HL-60 (cell line): Measurements from ENCODE around the gene PHLPP1.

Source experiments
- DNase-seq, 2 experiments: peaks; one replicate each; pipeline ENCODE4 v3.0.0-alpha.2; 2010 to 2020; ENCODE audit warnings: low read depth in 1 of 2, low spot score in 1 of 2
- H3K27ac ChIP-seq: fragments of 250-450 bp; sonication (Bioruptor Pico); replicated peaks from 2 replicates; pipeline ENCODE4 v1.5.1; 2020; ENCODE audit warnings: mild to moderate bottlenecking, moderate library complexity
- H3K27me3 ChIP-seq: fragments of 250-450 bp; sonication (Bioruptor Pico); 2 replicates; pipeline ENCODE4 v1.5.1; 2021; ENCODE audit warnings: mild to moderate bottlenecking, moderate library complexity; ENCODE audit not compliant: insufficient read depth, poor library complexity, severe bottlenecking
- H3K4me3 ChIP-seq: replicated peaks from 2 replicates; pipeline ENCODE4 v1.5.1; 2011; ENCODE audit warnings: mild to moderate bottlenecking, control low read depth, low read length; ENCODE audit not compliant: insufficient read depth
- CTCF ChIP-seq: IDR thresholded peaks from one replicate; pipeline ENCODE4 v1.5.1; 2011; ENCODE audit warnings: low read length, control low read depth, inconsistent platforms; ENCODE audit not compliant: insufficient read depth
- GABPA ChIP-seq: IDR thresholded peaks from 2 replicates; pipeline ENCODE4 v1.6.1; 2012; ENCODE audit warnings: low read depth
- POLR2AphosphoS5 ChIP-seq: IDR thresholded peaks from 2 replicates; pipeline ENCODE4 v1.6.1; 2012; ENCODE audit warnings: low read depth
- REST ChIP-seq: IDR thresholded peaks from 2 replicates; pipeline ENCODE4 v1.6.1; 2012; ENCODE audit warnings: low read depth; ENCODE audit not compliant: insufficient replicate concordance
- SPI1 ChIP-seq: IDR thresholded peaks from 2 replicates; pipeline ENCODE4 v1.6.1; 2012; ENCODE audit warnings: low read depth, mild to moderate bottlenecking, borderline replicate concordance

PHLPP1 gene

GRCh38 chr18:62734290-62734689 lies 18.9 kb downstream of the PHLPP1 start:
- TF ChIP-seq GABPA (no peak), CTCF (no peak), POLR2AphosphoS5 (no peak), REST (no peak), SPI1 (no peak)
- H3K27ac ChIP-seq = no peak overlapping the region
- H3K4me3 ChIP-seq = no peak overlapping the region
- no peak for DNase-seq
- no peaks in the 10 kb centered on the region for H3K27me3 ChIP-seq

GRCh38 chr18:62735387-62735786 lies 20.0 kb downstream of the PHLPP1 start:
- DNase-seq = no peak
- TF ChIP-seq POLR2AphosphoS5 = no peak
- no peak for TF ChIP-seq SPI1
- no peak for TF ChIP-seq GABPA
- no peak for TF ChIP-seq CTCF
- no peak for TF ChIP-seq REST
- H3K4me3 ChIP-seq = no peak overlapping the region
- no peak overlapping the region for H3K27ac ChIP-seq
- no peaks in the 10 kb centered on the region for H3K27me3 ChIP-seq

- TF ChIP-seq CTCF = no peak
- TF ChIP-seq POLR2AphosphoS5 = no peak
- no peak for TF ChIP-seq REST
- TF ChIP-seq SPI1 = no peak
- no peak for TF ChIP-seq GABPA
- H3K27me3 ChIP-seq = no peaks in the 10 kb centered on the region
- no peak for DNase-seq
- no peak overlapping the region for H3K27ac ChIP-seq
- H3K4me3 ChIP-seq = no peak overlapping the region
These were observed 20.9 kb downstream of the PHLPP1 start for GRCh38 chr18:62736077-62736855.
